IPS-20b (cell line): ENCODE results near the gene CADPS.

ENCODE experiments used
- H3K27ac ChIP-seq: one replicate; pipeline ENCODE4 v1.5.1; 2013; ENCODE audit warnings: low read length
- H3K27me3 ChIP-seq: 2 replicates; pipeline ENCODE4 v1.6.1; 2013; ENCODE audit warnings: mild to moderate bottlenecking, low read length, inconsistent platforms; ENCODE audit not compliant: insufficient read depth
- H3K36me3 ChIP-seq: 2 replicates; pipeline ENCODE4 v1.6.1; 2013; ENCODE audit warnings: low read depth, mild to moderate bottlenecking, inconsistent platforms, low read length, moderate library complexity; ENCODE audit not compliant: insufficient read depth
- H3K4me1 ChIP-seq: 2 replicates; pipeline ENCODE4 v1.6.1; 2013; ENCODE audit warnings: mild to moderate bottlenecking, control low read depth, inconsistent platforms, low read length, moderate library complexity; ENCODE audit not compliant: insufficient read depth
- H3K4me3 ChIP-seq: 2 replicates; pipeline ENCODE4 v1.5.1; 2013; ENCODE audit warnings: mild to moderate bottlenecking, low read length, inconsistent platforms
- H3K9ac ChIP-seq: 2 replicates; pipeline ENCODE4 v1.6.1; 2013; ENCODE audit warnings: low read depth, mild to moderate bottlenecking, inconsistent platforms, low read length, moderate library complexity
- H3K9me3 ChIP-seq: 2 replicates; pipeline ENCODE4 v1.6.1; 2013; ENCODE audit warnings: mild to moderate bottlenecking, low read depth, low read length, inconsistent platforms; ENCODE audit not compliant: insufficient read depth

CADPS gene

DNA sequence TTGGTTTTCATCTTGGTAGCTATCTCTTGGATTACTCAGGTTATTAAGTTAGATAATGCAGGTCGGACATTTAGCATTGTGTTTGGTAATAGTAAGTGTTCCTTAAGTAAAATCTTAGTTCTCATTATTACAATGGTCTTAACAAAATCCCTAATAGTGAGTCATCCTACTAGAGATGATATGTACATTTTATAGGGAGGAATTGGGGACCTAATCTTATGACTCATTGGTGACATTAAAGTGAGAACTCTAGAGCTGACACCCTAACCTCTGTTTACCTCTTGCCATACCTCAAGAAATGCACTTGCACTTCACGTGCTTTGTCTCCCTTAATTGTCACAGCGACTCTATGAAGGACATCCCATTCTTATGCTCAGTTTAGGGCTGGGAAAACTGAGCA, 174.9 kb downstream of the CADPS start:
- no peaks in the 10 kb centered on the region for H3K27me3 ChIP-seq
- H3K9me3 ChIP-seq = no peaks in the 10 kb centered on the region
- H3K4me3 ChIP-seq = no peak overlapping the region
- H3K27ac ChIP-seq = no peak overlapping the region
- H3K36me3 ChIP-seq = no peaks in the 10 kb centered on the region
- no peak overlapping the region for H3K9ac ChIP-seq
- H3K4me1 ChIP-seq = peaks cover 6% of the 10 kb centered on the region

DNA sequence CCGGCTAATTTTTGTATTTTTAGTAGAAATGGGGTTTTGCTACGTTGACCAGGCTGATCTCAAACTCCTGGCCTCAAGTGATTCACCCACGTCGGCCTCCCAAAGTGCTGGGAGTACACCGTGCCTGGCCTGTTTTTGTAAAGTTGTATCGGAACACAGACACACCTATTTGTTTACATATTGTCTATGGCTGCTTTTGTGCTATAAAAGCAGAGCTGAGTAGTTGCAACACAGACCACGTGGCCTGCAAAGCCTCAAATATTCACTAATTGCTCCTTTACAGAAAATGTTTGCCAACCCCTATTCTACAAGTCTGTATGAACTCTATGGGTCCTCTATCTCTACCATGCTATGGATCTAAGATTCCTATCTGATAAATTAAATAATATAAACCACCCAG, 175.5 kb downstream of the CADPS start:
- no peak overlapping the region for H3K9ac ChIP-seq
- H3K27me3 ChIP-seq = no peaks in the 10 kb centered on the region
- no peaks in the 10 kb centered on the region for H3K36me3 ChIP-seq
- no peaks in the 10 kb centered on the region for H3K9me3 ChIP-seq
- H3K27ac ChIP-seq = no peak overlapping the region
- no peak overlapping the region for H3K4me3 ChIP-seq
- peaks cover 6% of the 10 kb centered on the region for H3K4me1 ChIP-seq

DNA sequence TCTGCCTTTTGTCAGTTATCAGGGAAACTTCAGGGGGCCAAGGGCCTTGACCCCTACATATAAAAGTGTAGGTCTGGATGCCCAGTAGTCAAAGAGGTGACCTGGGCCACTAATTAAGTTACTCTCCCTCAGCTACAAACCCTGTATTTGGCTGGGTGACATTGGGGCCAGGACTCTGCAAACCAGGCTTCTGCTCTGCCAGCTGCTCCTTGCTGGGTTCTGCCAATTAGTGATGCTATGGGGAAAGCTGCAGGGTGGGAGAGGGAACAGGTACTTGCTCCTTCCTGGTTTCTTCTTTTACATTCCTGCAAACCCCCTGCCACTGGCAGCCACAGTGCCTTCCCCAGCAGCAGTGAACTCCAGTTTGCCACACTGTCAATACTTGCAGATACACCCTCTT, 179.2 kb downstream of the CADPS start:
- Histone ChIP-seq H3K27me3 (no peaks in the 10 kb centered on the region), H3K4me1 (no peaks in the 10 kb centered on the region), H3K9me3 (no peaks in the 10 kb centered on the region)

DNA sequence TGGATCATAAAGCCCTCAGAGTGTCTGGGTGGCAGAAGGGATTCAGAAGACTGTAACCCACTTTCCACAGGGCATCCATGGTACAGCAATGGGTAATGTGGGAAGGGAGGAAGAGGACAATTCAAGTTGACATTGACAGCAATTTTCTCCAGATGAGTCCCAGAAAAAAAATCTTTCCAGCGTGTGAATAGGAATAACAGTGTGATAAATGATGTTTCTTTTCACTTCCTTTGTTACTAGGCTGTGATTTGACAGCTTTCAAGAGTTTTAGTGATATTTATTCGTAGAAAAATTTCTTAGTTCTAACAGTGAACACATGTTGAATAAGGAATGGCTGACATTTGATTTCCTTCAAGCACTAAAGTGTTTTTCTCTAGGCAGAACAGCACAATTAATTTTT, 186.4 kb downstream of the CADPS start:
- no peaks in the 10 kb centered on the region for H3K9me3 ChIP-seq
- no peak overlapping the region for H3K9ac ChIP-seq
- no peak overlapping the region for H3K27ac ChIP-seq
- H3K27me3 ChIP-seq = no peaks in the 10 kb centered on the region
- H3K4me3 ChIP-seq = no peak overlapping the region
- H3K36me3 ChIP-seq = no peaks in the 10 kb centered on the region
- peaks cover 4% of the 10 kb centered on the region; the same call in 1 of the 2 replicates for H3K4me1 ChIP-seq

More for the DNA sequence above, 179.2 kb downstream of the CADPS start:
- Histone ChIP-seq H3K27ac (no peak overlapping the region), H3K9ac (no peak overlapping the region), H3K36me3 (no peaks in the 10 kb centered on the region), H3K4me3 (no peak overlapping the region)

DNA sequence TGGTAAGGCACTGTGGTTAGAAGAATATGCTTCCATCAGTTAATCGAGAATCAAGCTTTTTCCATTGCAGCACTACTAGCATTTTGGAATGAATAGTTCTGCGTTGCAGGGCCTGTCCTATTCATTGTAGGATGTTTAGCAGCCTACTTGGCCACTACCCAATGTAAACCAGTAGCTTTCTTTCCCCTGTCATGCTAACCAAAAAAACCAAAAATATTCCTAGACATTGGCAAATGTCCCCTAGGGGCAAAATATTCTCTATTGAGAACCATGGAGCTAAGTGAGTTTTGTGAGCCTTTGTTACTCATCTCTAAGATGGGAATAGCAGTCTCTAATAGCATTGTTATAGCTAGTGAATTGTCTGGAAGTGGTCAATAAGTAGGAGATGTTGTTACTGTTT, 187.2 kb downstream of the CADPS start:
- Histone ChIP-seq H3K4me1 (peaks cover 4% of the 10 kb centered on the region; the same call in 1 of the 2 replicates), H3K4me3 (no peak overlapping the region), H3K27me3 (no peaks in the 10 kb centered on the region), H3K9me3 (no peaks in the 10 kb centered on the region), H3K9ac (no peak overlapping the region), H3K36me3 (no peaks in the 10 kb centered on the region), H3K27ac (no peak overlapping the region)

DNA sequence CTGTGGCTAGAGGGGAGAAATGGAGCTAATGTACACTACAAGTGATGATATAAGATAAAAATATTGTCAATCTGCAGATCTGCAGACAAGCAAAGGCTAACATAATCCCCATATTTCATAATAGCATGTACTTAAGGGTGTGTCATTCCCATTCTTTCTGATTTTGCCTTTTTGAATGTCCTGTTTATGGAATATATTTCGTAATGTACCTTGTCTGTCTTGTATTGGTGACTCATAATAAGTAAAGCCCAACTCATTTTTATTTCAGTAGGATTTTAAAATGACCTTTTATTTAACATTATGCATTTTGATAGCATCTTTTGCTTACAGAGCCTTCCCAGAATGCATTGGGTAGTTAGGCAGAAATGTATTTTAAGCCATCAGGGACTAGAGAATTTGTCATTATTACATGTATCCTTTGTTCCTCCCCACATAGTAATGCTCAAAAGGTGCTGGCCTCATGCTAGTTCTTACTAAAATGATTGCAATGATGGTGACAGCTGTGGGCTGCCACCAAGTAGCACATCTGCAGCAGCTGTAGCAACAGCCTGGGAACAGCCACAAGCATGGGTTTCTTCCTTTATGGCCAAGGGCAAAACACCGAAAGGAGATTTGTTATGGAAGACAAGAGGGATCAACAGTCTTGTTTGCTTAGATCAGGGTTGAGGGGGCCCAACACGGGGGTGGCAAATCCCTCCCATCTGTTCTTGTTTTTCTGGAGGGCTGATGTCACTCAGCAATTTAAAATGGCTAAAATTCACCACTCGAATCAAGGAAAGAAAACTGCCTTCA, 188.5 kb downstream of the CADPS start:
- Histone ChIP-seq H3K9ac (no peak overlapping the region), H3K9me3 (no peaks in the 10 kb centered on the region), H3K4me3 (no peak overlapping the region), H3K4me1 (peaks cover 4% of the 10 kb centered on the region; the same call in 1 of the 2 replicates), H3K27me3 (no peaks in the 10 kb centered on the region), H3K27ac (no peak overlapping the region), H3K36me3 (no peaks in the 10 kb centered on the region)

DNA sequence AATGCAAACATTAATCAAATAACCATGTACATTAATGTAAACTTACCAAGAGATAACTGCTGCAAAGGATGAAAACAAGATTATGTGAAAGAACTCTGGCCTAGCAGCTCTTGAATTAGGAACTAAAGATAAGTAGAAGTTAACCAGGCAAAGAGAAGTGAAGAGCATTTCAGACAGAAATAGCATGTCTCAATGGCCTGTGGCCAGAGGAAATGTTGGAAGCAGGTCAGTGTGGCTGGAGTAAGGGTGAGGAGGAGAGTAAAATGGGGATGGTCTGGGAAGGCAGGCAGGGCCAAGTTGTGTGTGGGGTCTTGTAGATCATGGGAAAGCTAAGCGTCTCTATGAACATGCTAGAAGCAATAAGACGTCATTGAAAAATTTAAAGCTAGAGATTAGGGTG, 192.4 kb downstream of the CADPS start:
- Histone ChIP-seq H3K36me3 (no peaks in the 10 kb centered on the region), H3K9ac (no peak overlapping the region), H3K4me1 (peaks cover 21% of the 10 kb centered on the region; the same call in 1 of the 2 replicates), H3K27me3 (no peaks in the 10 kb centered on the region), H3K27ac (no peak overlapping the region), H3K9me3 (no peaks in the 10 kb centered on the region), H3K4me3 (no peak overlapping the region)

DNA sequence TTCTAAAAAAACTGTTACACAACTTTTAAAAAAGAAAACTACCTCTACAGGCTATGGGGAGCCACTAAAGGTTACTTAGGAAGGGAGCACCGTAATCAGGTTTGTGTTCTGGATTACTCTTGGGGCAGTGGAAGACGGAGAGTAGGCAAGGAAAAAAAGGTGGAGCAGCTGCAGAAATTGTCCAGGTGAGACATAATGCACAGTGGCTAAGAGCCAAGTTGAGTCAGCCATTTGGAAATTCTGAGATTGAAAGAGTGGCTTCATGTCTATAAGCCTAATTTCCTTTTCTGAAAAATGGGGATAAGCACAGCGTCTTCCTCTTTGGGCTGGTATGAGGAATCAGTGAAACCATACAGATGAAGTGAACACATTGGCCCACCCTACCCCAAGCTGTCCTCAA, 195.2 kb downstream of the CADPS start:
- H3K9me3 ChIP-seq = no peaks in the 10 kb centered on the region
- H3K36me3 ChIP-seq = no peaks in the 10 kb centered on the region
- no peak overlapping the region for H3K4me3 ChIP-seq
- H3K9ac ChIP-seq = no peak overlapping the region
- no peak overlapping the region for H3K27ac ChIP-seq
- H3K4me1 ChIP-seq = peaks cover 26% of the 10 kb centered on the region; the same call in 1 of the 2 replicates
- no peaks in the 10 kb centered on the region for H3K27me3 ChIP-seq

DNA sequence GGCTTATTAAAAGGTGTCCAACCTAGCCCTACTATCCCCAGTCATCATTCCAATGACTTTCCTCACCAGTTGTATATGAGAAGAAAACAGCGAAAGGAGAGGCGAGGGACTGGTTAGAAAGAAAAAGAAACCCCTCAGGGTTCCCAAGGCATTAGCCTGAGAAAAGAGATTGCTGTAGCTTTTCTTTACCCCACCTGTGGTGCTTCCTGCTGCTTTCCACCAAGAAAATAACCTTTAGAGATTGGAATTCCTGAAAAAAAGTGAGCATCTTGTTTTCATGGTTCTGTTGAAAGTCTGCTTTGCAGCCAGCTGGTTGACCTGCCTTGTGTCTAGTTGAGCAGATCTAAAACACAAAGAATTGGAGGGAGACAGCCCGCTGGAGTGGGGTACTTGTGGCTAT, 196.4 kb downstream of the CADPS start:
- no peaks in the 10 kb centered on the region for H3K36me3 ChIP-seq
- H3K4me3 ChIP-seq = peak overlapping the region; percentile 39
- H3K27ac ChIP-seq = peak overlapping the region; percentile 61
- H3K9ac ChIP-seq = no peak overlapping the region
- no peaks in the 10 kb centered on the region for H3K9me3 ChIP-seq
- H3K27me3 ChIP-seq = no peaks in the 10 kb centered on the region
- peaks cover 26% of the 10 kb centered on the region; the same call in 1 of the 2 replicates for H3K4me1 ChIP-seq

DNA sequence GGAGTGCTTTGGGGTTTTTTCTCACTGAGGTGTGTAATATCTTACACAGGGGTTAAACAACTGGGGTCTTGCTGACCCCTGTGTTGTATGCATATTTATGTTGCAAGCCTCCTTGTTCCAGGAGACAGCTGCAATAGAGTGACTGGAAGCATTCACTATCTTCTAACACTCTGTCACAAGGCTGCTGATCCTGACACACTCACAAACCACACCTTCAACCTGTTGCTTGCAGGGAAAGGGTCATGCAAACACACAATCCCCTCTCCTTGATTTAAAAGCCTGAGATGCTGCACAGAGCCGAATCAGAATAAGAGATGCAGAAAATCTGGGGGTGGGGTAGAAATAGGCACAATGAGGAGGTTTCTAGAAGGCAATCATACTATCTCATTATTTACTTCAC, 197.3 kb downstream of the CADPS start:
- H3K27ac ChIP-seq = no peak overlapping the region
- peak overlapping the region; percentile 39; the same call in 1 of the 2 replicates for H3K4me3 ChIP-seq
- H3K36me3 ChIP-seq = no peaks in the 10 kb centered on the region
- H3K27me3 ChIP-seq = no peaks in the 10 kb centered on the region
- H3K9ac ChIP-seq = no peak overlapping the region
- no peaks in the 10 kb centered on the region for H3K9me3 ChIP-seq
- H3K4me1 ChIP-seq = peaks cover 26% of the 10 kb centered on the region; the same call in 1 of the 2 replicates

DNA sequence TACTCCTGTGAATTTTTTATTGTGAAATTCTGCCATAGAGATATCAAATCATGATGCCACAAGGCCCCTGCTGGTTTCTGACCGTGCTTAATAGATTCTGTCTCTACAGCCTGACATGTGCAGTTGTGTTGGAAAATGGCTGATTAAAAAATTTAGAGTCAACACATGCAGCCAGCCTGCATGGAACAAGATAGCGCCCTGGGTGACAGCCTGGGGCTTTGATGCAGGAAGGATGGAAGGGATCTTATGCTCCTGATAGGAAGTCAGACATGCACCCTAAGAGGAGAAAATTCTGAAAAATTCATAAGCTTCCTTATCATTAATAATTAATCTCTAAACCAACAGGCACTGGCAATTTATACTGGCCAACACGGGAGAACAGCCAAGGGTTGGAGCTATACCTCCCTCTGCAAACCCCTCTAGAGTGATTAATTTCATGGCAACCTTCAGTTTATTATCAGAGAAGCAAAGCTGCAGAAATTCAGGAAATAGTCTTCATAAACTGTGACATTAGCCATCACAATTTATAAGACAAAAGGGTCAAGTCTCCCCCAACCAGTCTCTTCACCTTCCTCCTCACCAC, 198.4 kb downstream of the CADPS start:
- Histone ChIP-seq H3K27ac (no peak overlapping the region), H3K9me3 (no peaks in the 10 kb centered on the region), H3K4me3 (no peak overlapping the region), H3K9ac (no peak overlapping the region), H3K4me1 (peaks cover 26% of the 10 kb centered on the region; the same call in 1 of the 2 replicates), H3K27me3 (no peaks in the 10 kb centered on the region), H3K36me3 (no peaks in the 10 kb centered on the region)

DNA sequence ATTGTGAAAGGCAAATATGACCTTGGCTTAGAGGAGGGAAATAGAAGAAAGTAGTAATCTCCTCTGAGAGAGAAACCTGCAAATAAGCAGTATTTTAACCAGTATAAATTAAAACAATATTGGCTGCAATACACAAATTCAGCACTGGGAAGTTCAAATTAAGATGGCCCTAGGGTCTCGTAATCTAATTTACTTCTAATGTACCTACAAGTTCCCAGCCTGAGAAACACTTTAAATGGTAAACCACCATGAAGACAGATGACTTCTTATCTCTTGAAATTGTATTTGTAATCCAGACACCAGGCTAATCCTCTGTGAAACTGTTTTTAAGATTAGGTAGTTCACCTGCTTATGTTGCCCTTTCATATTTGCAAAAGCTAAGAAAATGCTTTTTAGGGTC, 199.7 kb downstream of the CADPS start:
- no peak overlapping the region for H3K4me3 ChIP-seq
- no peak overlapping the region for H3K27ac ChIP-seq
- H3K9me3 ChIP-seq = no peaks in the 10 kb centered on the region
- no peaks in the 10 kb centered on the region for H3K36me3 ChIP-seq
- H3K9ac ChIP-seq = no peak overlapping the region
- peaks cover 26% of the 10 kb centered on the region; the same call in 1 of the 2 replicates for H3K4me1 ChIP-seq
- no peaks in the 10 kb centered on the region for H3K27me3 ChIP-seq
